ENCODE measurements around the gene PCED1B. TPM values are rescaled to one million over a fixed set of nuclear protein-coding genes. Genes with fewer than 3 reads are reported as not detected.

Gene PCED1B
- total and polyA plus RNA-seq, 2 donors (not counting 1 experiment from before 2014, with no cell fraction given): 0.33 to 0.83 TPM

DNA sequence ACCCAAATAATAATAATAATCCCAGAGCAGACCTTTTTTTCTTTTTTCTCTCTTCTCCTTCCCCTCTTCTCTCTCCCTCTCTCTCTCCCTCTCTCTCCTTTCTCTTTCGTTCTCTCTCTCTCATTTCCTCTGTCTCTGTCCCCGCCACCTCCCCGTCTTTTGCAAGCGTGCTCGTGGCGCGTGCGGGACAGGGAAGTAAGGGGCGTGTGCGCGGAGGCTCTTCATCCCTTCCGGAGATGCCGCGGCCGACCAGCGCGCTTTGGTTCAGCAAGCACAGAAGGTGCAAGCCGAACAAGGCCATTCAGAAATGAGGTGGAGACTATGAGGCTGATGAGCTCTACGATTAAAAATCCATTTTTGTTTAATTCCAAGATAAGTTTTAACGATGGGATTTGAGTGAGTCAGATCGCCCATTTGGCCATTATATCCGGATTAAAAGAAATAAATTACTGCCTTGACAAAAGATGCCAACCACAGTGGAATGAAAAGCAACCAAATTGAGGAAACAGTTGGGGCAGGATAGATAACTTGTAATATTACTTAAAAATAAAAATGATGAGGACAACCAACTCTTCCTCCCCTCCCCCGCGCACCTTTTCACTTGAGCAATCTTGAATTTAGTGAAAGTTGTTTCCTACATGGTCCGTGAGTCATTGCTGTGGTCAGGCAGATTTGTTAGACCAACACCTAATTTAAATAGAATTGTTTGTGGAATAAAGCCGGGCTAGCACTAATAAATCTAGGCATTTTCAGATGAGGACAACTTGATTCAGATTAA lies 1.5 kb downstream of the PCED1B start:
- Histone ChIP-seq H3K27me3 (ENCODE audit: control insufficient read depth, insufficient read depth, low read length) (no peaks in the 10 kb centered on the region), H3K9ac (ENCODE audit: insufficient read depth, low read length) (peak overlapping the region; percentile 60), H3K4me1 (ENCODE audit: control insufficient read depth, extremely low read depth, insufficient read depth, low read length) (peaks cover 15% of the 10 kb centered on the region), H2AFZ (ENCODE audit: low read length) (peak overlapping the region; percentile 94), H3K4me2 (ENCODE audit: extremely low read depth, insufficient read depth, low read length) (peak overlapping the region; percentile 99), H3K36me3 (ENCODE audit: control insufficient read depth, insufficient read depth, low read length) (no peaks in the 10 kb centered on the region), H3K9me3 (ENCODE audit: control insufficient read depth, insufficient read depth, low read depth, low read length) (no peaks in the 10 kb centered on the region), H3K4me3 (replicated peaks in 1 of 4; ENCODE audit: control extremely low read depth in 1 of 4, insufficient read depth in 1 of 4, low read depth in 3 of 4, low read length in 4 of 4) (peak overlapping the region; percentile 69 to 75 (median 72)), H3K79me2 (ENCODE audit: control insufficient read depth, insufficient read depth, low read length) (peaks cover 7% of the 10 kb centered on the region), H3K27ac (ENCODE audit: insufficient read depth, low read length) (peak overlapping the region; percentile 77), H4K20me1 (ENCODE audit: control insufficient read depth, extremely low read depth, insufficient read depth, low read length) (no peaks in the 10 kb centered on the region)
- DNase-seq (ENCODE audit: low read depth in 2 of 2): peak; percentile 38 to 84
- TF ChIP-seq CTCF (conservative IDR thresholded peaks at IDR 0.05 in 1 of 2, IDR thresholded peaks at IDR 0.05 in 1 of 2; ENCODE audit: low read depth in 1 of 2, low read length in 2 of 2) (peak in 1 of 2 donors; percentile 5), EZH2 (IDR thresholded peaks at IDR 0.05; ENCODE audit: low read length, missing control alignments) (no peak)

GRCh38 chr12:47082283-47082682 lies 2.9 kb downstream of the PCED1B start:
- Histone ChIP-seq H4K20me1 (ENCODE audit: control insufficient read depth, extremely low read depth, insufficient read depth, low read length) (no peaks in the 10 kb centered on the region), H3K4me1 (ENCODE audit: control insufficient read depth, extremely low read depth, insufficient read depth, low read length) (peaks cover 20% of the 10 kb centered on the region), H3K9ac (ENCODE audit: insufficient read depth, low read length) (no peak overlapping the region), H3K36me3 (ENCODE audit: control insufficient read depth, insufficient read depth, low read length) (no peaks in the 10 kb centered on the region), H3K4me3 (replicated peaks in 1 of 4; ENCODE audit: control extremely low read depth in 1 of 4, insufficient read depth in 1 of 4, low read depth in 3 of 4, low read length in 4 of 4) (no peak overlapping the region), H2AFZ (ENCODE audit: low read length) (no peak overlapping the region), H3K27me3 (ENCODE audit: control insufficient read depth, insufficient read depth, low read length) (no peaks in the 10 kb centered on the region), H3K79me2 (ENCODE audit: control insufficient read depth, insufficient read depth, low read length) (peaks cover 7% of the 10 kb centered on the region), H3K9me3 (ENCODE audit: control insufficient read depth, insufficient read depth, low read depth, low read length) (no peaks in the 10 kb centered on the region), H3K27ac (ENCODE audit: insufficient read depth, low read length) (no peak overlapping the region), H3K4me2 (ENCODE audit: extremely low read depth, insufficient read depth, low read length) (no peak overlapping the region)
- DNase-seq (ENCODE audit: low read depth in 2 of 2): no peak
- TF ChIP-seq EZH2 (IDR thresholded peaks at IDR 0.05; ENCODE audit: low read length, missing control alignments) (no peak), CTCF (conservative IDR thresholded peaks at IDR 0.05 in 1 of 2, IDR thresholded peaks at IDR 0.05 in 1 of 2; ENCODE audit: low read depth in 1 of 2, low read length in 2 of 2) (no peak)

DNA sequence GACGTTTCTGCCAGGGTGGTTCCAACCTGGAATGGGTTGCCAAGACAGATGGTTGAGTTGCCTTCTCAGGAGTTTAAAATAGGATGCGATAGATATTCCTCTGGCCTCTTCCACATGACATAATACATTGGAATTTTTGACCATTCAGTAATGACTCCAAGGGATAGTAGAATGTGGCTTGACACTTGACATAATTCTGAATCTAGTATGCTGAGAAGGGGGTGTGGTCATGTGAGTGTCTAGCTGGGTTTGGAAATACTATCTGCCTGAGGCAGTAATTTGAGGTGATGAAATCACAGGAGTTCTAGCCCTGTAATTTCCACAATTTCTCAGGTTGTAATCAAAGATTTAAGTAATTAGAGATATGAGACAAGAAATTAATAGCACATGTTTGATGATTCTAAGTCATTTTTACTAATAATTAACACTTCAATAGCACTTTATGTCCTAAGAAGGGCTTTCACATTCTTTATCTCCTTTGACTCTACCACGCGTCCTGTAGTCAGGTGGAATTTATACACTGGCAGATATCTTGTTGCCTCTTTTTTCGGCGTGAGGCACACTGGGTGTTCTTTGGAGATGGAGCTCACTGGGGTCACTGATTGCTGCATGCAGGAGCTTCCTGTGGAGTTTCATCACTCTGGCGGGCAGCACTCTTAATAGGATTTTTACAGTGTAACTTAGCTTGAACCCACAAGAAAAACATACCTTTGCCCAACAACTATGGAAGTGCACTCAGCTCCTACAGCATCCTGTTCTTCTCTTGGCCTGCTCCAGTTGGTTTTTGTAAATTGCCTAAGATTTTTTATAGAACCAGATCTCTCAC lies 3.6 kb downstream of the PCED1B start:
- peak; percentile 88 to 97 for DNase-seq (ENCODE audit: low read depth in 2 of 2)
- no peak overlapping the region for H2AFZ ChIP-seq (ENCODE audit: low read length)
- no peaks in the 10 kb centered on the region for H3K9me3 ChIP-seq (ENCODE audit: control insufficient read depth, insufficient read depth, low read depth, low read length)
- no peaks in the 10 kb centered on the region for H3K36me3 ChIP-seq (ENCODE audit: control insufficient read depth, insufficient read depth, low read length)
- peaks cover 6% of the 10 kb centered on the region for H3K79me2 ChIP-seq (ENCODE audit: control insufficient read depth, insufficient read depth, low read length)
- no peak overlapping the region for H3K4me3 ChIP-seq (replicated peaks in 1 of 4; ENCODE audit: control extremely low read depth in 1 of 4, insufficient read depth in 1 of 4, low read depth in 3 of 4, low read length in 4 of 4)
- no peaks in the 10 kb centered on the region for H3K27me3 ChIP-seq (ENCODE audit: control insufficient read depth, insufficient read depth, low read length)
- H3K9ac ChIP-seq (ENCODE audit: insufficient read depth, low read length): no peak overlapping the region
- H3K4me1 ChIP-seq (ENCODE audit: control insufficient read depth, extremely low read depth, insufficient read depth, low read length): peaks cover 24% of the 10 kb centered on the region
- H4K20me1 ChIP-seq (ENCODE audit: control insufficient read depth, extremely low read depth, insufficient read depth, low read length): no peaks in the 10 kb centered on the region
- no peak for TF ChIP-seq CTCF (conservative IDR thresholded peaks at IDR 0.05 in 1 of 2, IDR thresholded peaks at IDR 0.05 in 1 of 2; ENCODE audit: low read depth in 1 of 2, low read length in 2 of 2)
- no peak for TF ChIP-seq EZH2 (IDR thresholded peaks at IDR 0.05; ENCODE audit: low read length, missing control alignments)
- no peak overlapping the region for H3K4me2 ChIP-seq (ENCODE audit: extremely low read depth, insufficient read depth, low read length)
- H3K27ac ChIP-seq (ENCODE audit: insufficient read depth, low read length): no peak overlapping the region

Measured in fibroblast of lung (primary cell).